K562 (cell line): ENCODE measurements around the gene CA6. TPM values are rescaled to one million over a fixed set of nuclear protein-coding genes. Genes with fewer than 3 reads are reported as not detected.

Experiments used
- CSDE1 ChIP-seq, 2 experiments: fragments of 450-650 bp; IDR thresholded peaks; 2 replicates each; pipeline ENCODE4 v1.6.1; 2016; ENCODE audit warnings: mild to moderate bottlenecking in 1 of 2
- MCM5 ChIP-seq: fragments of 450-650 bp; IDR thresholded peaks from 2 replicates; pipeline ENCODE4 v1.6.1; 2016; ENCODE audit warnings: low read depth
- PURB ChIP-seq: sonication (generic); formaldehyde crosslinking; IDR thresholded peaks from 2 replicates; pipeline ENCODE4 v1.9.0; 2021; ENCODE audit warnings: low read depth, mild to moderate bottlenecking, missing genetic modification reagents
- ZNF316 ChIP-seq: fragments of 450-650 bp; IDR thresholded peaks from 2 replicates; pipeline ENCODE4 v1.6.1; 2016
- polyA plus RNA-seq, 8 experiments: library from polyadenylated mRNA; depleted of rRNA in 4 of 8; stranded (reverse) in 5 of 8; unstranded in 3 of 8; fragments of >200 nt; fragmentation: Nextera tagmentation in 2 of 8; fragmentation: Illumina TruSeq in 1 of 8; extraction: Ambion mirVana in 2 of 8; extraction: Trizol in 1 of 8; gene quantifications; 2 replicates each; pipeline versions ENCODE4 v1.2.1 to v1.2.3, GENCODE V29; 2011 to 2014; ENCODE audit warnings: inconsistent platforms in 1 of 8, missing spikeins in 1 of 8
- total RNA-seq, 7 experiments: library from RNA; depleted of rRNA in 6 of 7; stranded (reverse); fragments of >200 nt in 6 of 7; fragmentation: Illumina TruSeq in 2 of 7; extraction: Trizol in 2 of 7; gene quantifications; 2 replicates each; pipeline versions ENCODE4 v1.2.1 to v1.2.3, GENCODE V29; 2011 to 2021; ENCODE audit warnings: low replicate concordance in 1 of 7
- TF ChIP-seq, protein P1 (sequence below): fragments of 250-450 bp; sonication (Bioruptor Pico); IDR thresholded peaks from 2 replicates; pipeline ENCODE4 v1.4.0; 2020; ENCODE audit warnings: mild to moderate bottlenecking, moderate library complexity
- TF ChIP-seq, protein P2 (sequence below), 2 experiments: IDR thresholded peaks; 2 replicates each; pipeline ENCODE4 v1.6.1; 2012; ENCODE audit warnings: improper control_type of control experiment in 2 of 2, low read depth in 2 of 2, low read length in 2 of 2, borderline replicate concordance in 1 of 2

Gene CA6
- total and polyA plus RNA-seq, 9 of the 15 experiments (the other 6 are each of a cell fraction or from before 2014, with no cell fraction given): not detected

- TF ChIP-seq, protein P1, sequence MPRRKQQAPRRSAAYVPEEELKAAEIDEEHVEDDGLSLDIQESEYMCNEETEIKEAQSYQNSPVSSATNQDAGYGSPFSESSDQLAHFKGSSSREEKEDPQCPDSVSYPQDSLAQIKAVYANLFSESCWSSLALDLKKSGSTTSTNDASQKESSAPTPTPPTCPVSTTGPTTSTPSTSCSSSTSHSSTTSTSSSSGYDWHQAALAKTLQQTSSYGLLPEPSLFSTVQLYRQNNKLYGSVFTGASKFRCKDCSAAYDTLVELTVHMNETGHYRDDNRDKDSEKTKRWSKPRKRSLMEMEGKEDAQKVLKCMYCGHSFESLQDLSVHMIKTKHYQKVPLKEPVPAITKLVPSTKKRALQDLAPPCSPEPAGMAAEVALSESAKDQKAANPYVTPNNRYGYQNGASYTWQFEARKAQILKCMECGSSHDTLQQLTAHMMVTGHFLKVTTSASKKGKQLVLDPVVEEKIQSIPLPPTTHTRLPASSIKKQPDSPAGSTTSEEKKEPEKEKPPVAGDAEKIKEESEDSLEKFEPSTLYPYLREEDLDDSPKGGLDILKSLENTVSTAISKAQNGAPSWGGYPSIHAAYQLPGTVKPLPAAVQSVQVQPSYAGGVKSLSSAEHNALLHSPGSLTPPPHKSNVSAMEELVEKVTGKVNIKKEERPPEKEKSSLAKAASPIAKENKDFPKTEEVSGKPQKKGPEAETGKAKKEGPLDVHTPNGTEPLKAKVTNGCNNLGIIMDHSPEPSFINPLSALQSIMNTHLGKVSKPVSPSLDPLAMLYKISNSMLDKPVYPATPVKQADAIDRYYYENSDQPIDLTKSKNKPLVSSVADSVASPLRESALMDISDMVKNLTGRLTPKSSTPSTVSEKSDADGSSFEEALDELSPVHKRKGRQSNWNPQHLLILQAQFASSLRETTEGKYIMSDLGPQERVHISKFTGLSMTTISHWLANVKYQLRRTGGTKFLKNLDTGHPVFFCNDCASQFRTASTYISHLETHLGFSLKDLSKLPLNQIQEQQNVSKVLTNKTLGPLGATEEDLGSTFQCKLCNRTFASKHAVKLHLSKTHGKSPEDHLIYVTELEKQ (CRISPR knock-in tag): no peak
- TF ChIP-seq MCM5 (no peak), CSDE1 (IDR thresholded peaks at IDR 0.05) (no peak), PURB (no peak), ZNF316 (no peak)
- TF ChIP-seq, protein P2, sequence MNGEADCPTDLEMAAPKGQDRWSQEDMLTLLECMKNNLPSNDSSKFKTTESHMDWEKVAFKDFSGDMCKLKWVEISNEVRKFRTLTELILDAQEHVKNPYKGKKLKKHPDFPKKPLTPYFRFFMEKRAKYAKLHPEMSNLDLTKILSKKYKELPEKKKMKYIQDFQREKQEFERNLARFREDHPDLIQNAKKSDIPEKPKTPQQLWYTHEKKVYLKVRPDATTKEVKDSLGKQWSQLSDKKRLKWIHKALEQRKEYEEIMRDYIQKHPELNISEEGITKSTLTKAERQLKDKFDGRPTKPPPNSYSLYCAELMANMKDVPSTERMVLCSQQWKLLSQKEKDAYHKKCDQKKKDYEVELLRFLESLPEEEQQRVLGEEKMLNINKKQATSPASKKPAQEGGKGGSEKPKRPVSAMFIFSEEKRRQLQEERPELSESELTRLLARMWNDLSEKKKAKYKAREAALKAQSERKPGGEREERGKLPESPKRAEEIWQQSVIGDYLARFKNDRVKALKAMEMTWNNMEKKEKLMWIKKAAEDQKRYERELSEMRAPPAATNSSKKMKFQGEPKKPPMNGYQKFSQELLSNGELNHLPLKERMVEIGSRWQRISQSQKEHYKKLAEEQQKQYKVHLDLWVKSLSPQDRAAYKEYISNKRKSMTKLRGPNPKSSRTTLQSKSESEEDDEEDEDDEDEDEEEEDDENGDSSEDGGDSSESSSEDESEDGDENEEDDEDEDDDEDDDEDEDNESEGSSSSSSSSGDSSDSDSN (IDR thresholded peaks at IDR 0.05; ENCODE audit: borderline replicate concordance in 1 of 2, low read depth in 2 of 2, low read length in 2 of 2): no peak
Observed at GRCh38 chr1:8922962-8923361, 22.7 kb upstream of the CA6 start (continued).
